ENCODE measurements around the gene PPP5C. TPM values are rescaled to one million over a fixed set of nuclear protein-coding genes. Genes with fewer than 3 reads are reported as not detected.

The PPP5C gene
- total RNA-seq, 4 donors from 2014 or later, result 38.2 to 66.0 (median 51.3) TPM

GRCh38 chr19:46337487-46337886, 9.4 kb upstream of the PPP5C start:
- no peaks in the 10 kb centered on the region for H3K27me3 ChIP-seq
- 93% methylated on average over 1 of the region's 1 CpG for WGBS
- no peak for DNase-seq (ENCODE audit: low spot score in 2 of 2)
- no peak overlapping the region for H3K27ac ChIP-seq
- H3K4me3 ChIP-seq, result no peak overlapping the region
- TF ChIP-seq CTCF (IDR thresholded peaks at IDR 0.05) (no peak), EP300 (IDR thresholded peaks at IDR 0.05) (no peak), POLR2AphosphoS5 (IDR thresholded peaks at IDR 0.05) (no peak), POLR2A (IDR thresholded peaks at IDR 0.05) (no peak)
- H3K36me3 ChIP-seq, result peaks cover 18% of the 10 kb centered on the region
- H3K9me3 ChIP-seq, result no peaks in the 10 kb centered on the region
- no peaks in the 10 kb centered on the region for H3K4me1 ChIP-seq

- Histone ChIP-seq H3K4me1 (no peaks in the 10 kb centered on the region), H3K27ac (no peak overlapping the region), H3K36me3 (peaks cover 18% of the 10 kb centered on the region), H3K27me3 (no peaks in the 10 kb centered on the region), H3K4me3 (no peak overlapping the region), H3K9me3 (no peaks in the 10 kb centered on the region)
- TF ChIP-seq POLR2A (IDR thresholded peaks at IDR 0.05), result no peak
- no peak for TF ChIP-seq CTCF (IDR thresholded peaks at IDR 0.05)
- no peak for TF ChIP-seq EP300 (IDR thresholded peaks at IDR 0.05)
- no peak for TF ChIP-seq POLR2AphosphoS5 (IDR thresholded peaks at IDR 0.05)
- no peak for DNase-seq (ENCODE audit: low spot score in 2 of 2)
- 61% methylated on average over 10 of the region's 10 CpGs for WGBS
Observed at GRCh38 chr19:46339446-46339845, 7.4 kb upstream of the PPP5C start.

- TF ChIP-seq EP300 (IDR thresholded peaks at IDR 0.05), result no peak
- no peak for TF ChIP-seq POLR2A (IDR thresholded peaks at IDR 0.05)
- TF ChIP-seq CTCF (IDR thresholded peaks at IDR 0.05), result no peak
- no peak for TF ChIP-seq POLR2AphosphoS5 (IDR thresholded peaks at IDR 0.05)
- no peak overlapping the region for H3K27ac ChIP-seq
- no peak for DNase-seq (ENCODE audit: low spot score in 2 of 2)
- no peaks in the 10 kb centered on the region for H3K27me3 ChIP-seq
- H3K4me1 ChIP-seq, result no peaks in the 10 kb centered on the region
- no peak overlapping the region for H3K4me3 ChIP-seq
- peaks cover 18% of the 10 kb centered on the region for H3K36me3 ChIP-seq
- 95% methylated on average over 11 of the region's 11 CpGs for WGBS
- no peaks in the 10 kb centered on the region for H3K9me3 ChIP-seq
Observed at GRCh38 chr19:46340051-46340659, 6.7 kb upstream of the PPP5C start.

- no peak for DNase-seq (ENCODE audit: low spot score in 2 of 2)
- H3K36me3 ChIP-seq, result peaks cover 14% of the 10 kb centered on the region
- no peaks in the 10 kb centered on the region for H3K9me3 ChIP-seq
- peaks cover 6% of the 10 kb centered on the region for H3K4me1 ChIP-seq
- no peak overlapping the region for H3K4me3 ChIP-seq
- TF ChIP-seq EP300 (IDR thresholded peaks at IDR 0.05) (no peak), CTCF (IDR thresholded peaks at IDR 0.05) (no peak), POLR2A (IDR thresholded peaks at IDR 0.05) (no peak), POLR2AphosphoS5 (IDR thresholded peaks at IDR 0.05) (no peak)
- no peak overlapping the region for H3K27ac ChIP-seq
- 73% methylated on average over 3 of the region's 3 CpGs for WGBS
- H3K27me3 ChIP-seq, result no peaks in the 10 kb centered on the region
Observed at GRCh38 chr19:46341937-46342336, 5.0 kb upstream of the PPP5C start.

- H3K9me3 ChIP-seq, result no peaks in the 10 kb centered on the region
- no peak for DNase-seq (ENCODE audit: low spot score in 2 of 2)
- H3K27me3 ChIP-seq, result no peaks in the 10 kb centered on the region
- H3K4me3 ChIP-seq, result no peak overlapping the region
- H3K36me3 ChIP-seq, result peaks cover 8% of the 10 kb centered on the region
- H3K27ac ChIP-seq, result no peak overlapping the region
- TF ChIP-seq POLR2AphosphoS5 (IDR thresholded peaks at IDR 0.05) (no peak), CTCF (IDR thresholded peaks at IDR 0.05) (no peak), EP300 (IDR thresholded peaks at IDR 0.05) (no peak), POLR2A (IDR thresholded peaks at IDR 0.05) (no peak)
- peaks cover 24% of the 10 kb centered on the region for H3K4me1 ChIP-seq
- 50% methylated on average over 1 of the region's 1 CpG for WGBS
Observed at GRCh38 chr19:46344363-46344762, 2.5 kb upstream of the PPP5C start.
